Measurements from ENCODE around the gene LAIR2. TPM values are rescaled to one million over a fixed set of nuclear protein-coding genes. Genes with fewer than 3 reads are reported as not detected.

The LAIR2 gene
- total and polyA plus RNA-seq, 10 of the 15 experiments (the other 5 are each of a cell fraction or from before 2014, with no cell fraction given) = not detected

- TF ChIP-seq E2F8 (IDR thresholded peaks at IDR 0.05; ENCODE audit: low read depth, partially characterized antibody) (no peak), MYB (IDR thresholded peaks at IDR 0.05; ENCODE audit: borderline replicate concordance, low read depth, low read length) (no peak), DPF2 (IDR thresholded peaks at IDR 0.05) (0 out of 2 replicates have a peak, but pooled peaks have one; percentile 25), ZNF217 (IDR thresholded peaks at IDR 0.05) (no peak), CTCF (IDR thresholded peaks at IDR 0.05 in 2 of 3, conservative IDR thresholded peaks at IDR 0.05 in 1 of 3; ENCODE audit: control insufficient read depth in 2 of 3, extremely low read depth in 1 of 3, insufficient read depth in 1 of 3, low read depth in 3 of 3, low read length in 3 of 3) (no peak), HDAC2 (IDR thresholded peaks at IDR 0.05) (no peak), ATF7 (IDR thresholded peaks at IDR 0.05; ENCODE audit: low read depth) (no peak), SPI1 (IDR thresholded peaks at IDR 0.05; ENCODE audit: borderline replicate concordance, insufficient read depth, low read depth, low read length) (no peak), ASH2L (IDR thresholded peaks at IDR 0.05; ENCODE audit: borderline replicate concordance, low read depth) (no peak), SREBF2 (IDR thresholded peaks at IDR 0.05; ENCODE audit: low read length) (no peak), PAX5 (IDR thresholded peaks at IDR 0.05; ENCODE audit: borderline replicate concordance, low read depth, low read length) (peak; percentile 80; the same call in 1 of the 2 replicates), HSF1 (IDR thresholded peaks at IDR 0.05; ENCODE audit: low read depth, low read length) (no peak), EGR1 (IDR thresholded peaks at IDR 0.05; ENCODE audit: borderline replicate concordance in 1 of 2, low read depth in 2 of 2, low read length in 2 of 2) (peak in 1 of 2 experiments; percentile 37; a peak in 1 of 3 replicates), JUNB (IDR thresholded peaks at IDR 0.05) (peak; percentile 96), RBBP5 (conservative IDR thresholded peaks at IDR 0.05) (no peak), PRDM15 (CRISPR knock-in tag; IDR thresholded peaks at IDR 0.05) (no peak), LARP7 (IDR thresholded peaks at IDR 0.05) (no peak)
- TF ChIP-seq, protein P1, sequence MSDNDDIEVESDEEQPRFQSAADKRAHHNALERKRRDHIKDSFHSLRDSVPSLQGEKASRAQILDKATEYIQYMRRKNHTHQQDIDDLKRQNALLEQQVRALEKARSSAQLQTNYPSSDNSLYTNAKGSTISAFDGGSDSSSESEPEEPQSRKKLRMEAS (IDR thresholded peaks at IDR 0.05; ENCODE audit: low read depth, low read length) = no peak
- TF ChIP-seq, protein P2, sequence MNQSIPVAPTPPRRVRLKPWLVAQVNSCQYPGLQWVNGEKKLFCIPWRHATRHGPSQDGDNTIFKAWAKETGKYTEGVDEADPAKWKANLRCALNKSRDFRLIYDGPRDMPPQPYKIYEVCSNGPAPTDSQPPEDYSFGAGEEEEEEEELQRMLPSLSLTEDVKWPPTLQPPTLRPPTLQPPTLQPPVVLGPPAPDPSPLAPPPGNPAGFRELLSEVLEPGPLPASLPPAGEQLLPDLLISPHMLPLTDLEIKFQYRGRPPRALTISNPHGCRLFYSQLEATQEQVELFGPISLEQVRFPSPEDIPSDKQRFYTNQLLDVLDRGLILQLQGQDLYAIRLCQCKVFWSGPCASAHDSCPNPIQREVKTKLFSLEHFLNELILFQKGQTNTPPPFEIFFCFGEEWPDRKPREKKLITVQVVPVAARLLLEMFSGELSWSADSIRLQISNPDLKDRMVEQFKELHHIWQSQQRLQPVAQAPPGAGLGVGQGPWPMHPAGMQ (IDR thresholded peaks at IDR 0.05; ENCODE audit: borderline replicate concordance) = no peak
Measured at GRCh38 chr19:54518844-54519243, 16.2 kb downstream of the LAIR2 start (continued).
